Forelimb muscle (tissue), 1 donor: ENCODE results near the gene PISD. TPM values are rescaled to one million over a fixed set of nuclear protein-coding genes. Genes with fewer than 3 reads are reported as not detected.

ENCODE experiments used
- DNase-seq: peaks from one replicate; pipeline ENCODE4 v3.0.0-alpha.2; 2013; ENCODE audit warnings: low read depth
- polyA plus RNA-seq: library from polyadenylated mRNA; unstranded; fragments of 120-200 nt; gene quantifications from one replicate; pipeline ENCODE4 v1.2.1, GENCODE V29; 2013; ENCODE audit not compliant: insufficient read length

Gene PISD
- polyA plus RNA-seq, 1 donor = 16.3 TPM

GRCh38 chr22:31626427-31627150, 35.4 kb downstream of the PISD start:
- DNase-seq = no peak

DNA sequence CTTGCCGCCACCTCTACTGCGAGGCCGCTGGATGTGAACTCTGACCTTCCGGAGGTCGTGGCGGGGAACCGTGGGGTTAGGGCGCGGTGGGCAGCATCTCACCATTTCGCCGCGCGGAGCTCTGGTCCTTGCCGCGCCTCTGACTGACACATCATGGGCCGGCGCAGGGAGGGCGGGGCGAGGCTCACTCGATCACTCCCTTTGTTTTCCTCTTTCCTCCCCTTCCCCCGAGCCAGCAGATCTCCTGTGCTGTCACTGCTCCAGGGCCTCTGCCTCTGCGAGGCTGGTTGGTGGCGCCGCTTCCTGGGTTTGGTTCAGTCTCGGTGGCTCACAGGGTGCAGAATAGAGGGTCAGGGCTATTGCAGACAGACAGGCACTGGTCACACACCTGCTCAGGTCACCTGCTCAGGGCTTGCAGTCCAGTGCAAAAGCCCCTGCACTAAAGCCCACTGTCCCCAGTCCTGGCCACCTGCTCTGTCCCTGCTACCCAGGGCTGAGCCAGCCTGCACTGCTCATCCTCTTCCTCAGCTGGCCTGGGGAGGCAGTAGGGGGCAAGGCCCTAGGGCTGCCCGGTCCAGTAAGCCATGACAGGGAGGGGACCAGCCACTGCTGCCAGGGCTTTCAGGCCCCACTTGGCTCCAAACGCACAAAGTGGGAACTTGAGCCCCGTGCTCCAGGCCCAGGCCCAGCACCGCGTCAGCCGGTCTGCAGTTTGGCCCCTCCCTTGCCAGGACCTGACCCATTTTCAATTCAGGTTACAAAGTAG, 36.2 kb downstream of the PISD start:
- DNase-seq = no peak

DNA sequence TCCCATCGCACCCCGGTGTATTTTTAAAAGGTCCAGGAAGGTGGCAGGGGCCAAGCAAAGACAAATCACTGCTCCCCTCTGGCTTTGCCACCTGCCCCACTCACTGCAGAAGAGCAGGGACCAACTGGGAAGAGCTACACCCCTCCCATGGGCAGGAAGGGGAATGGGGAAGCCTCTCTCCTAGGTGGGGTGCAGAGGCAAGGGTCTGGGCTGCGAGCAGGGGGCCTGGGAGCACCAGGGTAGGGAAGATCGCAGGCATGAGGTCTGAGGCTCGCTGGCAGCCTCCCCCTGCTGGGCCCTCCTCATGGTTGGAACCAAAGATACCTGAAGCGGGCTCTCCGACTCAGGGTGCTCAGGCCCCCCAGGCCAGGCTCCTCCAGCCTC, 36.8 kb downstream of the PISD start:
- DNase-seq = no peak

- DNase-seq = no peak
Observed at GRCh38 chr22:31623592-31624304, 38.3 kb downstream of the PISD start.

DNA sequence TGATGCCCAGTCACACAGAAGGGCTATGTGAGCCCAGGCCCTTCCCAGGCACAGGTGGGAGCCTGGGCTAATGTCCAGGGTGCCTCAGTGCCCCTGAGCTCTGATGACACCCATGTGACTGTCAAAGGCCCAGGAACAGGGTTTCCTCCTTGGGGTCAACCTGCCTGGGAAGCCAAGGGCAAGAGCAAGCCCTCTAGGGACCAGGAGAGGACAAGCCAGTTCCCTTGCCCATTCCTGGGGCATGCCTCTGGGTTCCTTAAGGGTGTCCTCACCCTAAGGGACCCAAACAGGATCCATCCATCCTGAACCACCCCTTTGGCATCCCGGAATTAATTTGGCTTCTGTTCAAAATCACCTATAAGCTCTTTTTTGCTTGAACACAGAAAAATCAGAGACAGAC, 39.0 kb downstream of the PISD start:
- no peak for DNase-seq

- DNase-seq = no peak
Observed at GRCh38 chr22:31621507-31622124, 40.4 kb downstream of the PISD start.

- DNase-seq = no peak
Observed at GRCh38 chr22:31620756-31621480, 41.1 kb downstream of the PISD start.

GRCh38 chr22:31619611-31620300, 42.3 kb downstream of the PISD start:
- no peak for DNase-seq

DNA sequence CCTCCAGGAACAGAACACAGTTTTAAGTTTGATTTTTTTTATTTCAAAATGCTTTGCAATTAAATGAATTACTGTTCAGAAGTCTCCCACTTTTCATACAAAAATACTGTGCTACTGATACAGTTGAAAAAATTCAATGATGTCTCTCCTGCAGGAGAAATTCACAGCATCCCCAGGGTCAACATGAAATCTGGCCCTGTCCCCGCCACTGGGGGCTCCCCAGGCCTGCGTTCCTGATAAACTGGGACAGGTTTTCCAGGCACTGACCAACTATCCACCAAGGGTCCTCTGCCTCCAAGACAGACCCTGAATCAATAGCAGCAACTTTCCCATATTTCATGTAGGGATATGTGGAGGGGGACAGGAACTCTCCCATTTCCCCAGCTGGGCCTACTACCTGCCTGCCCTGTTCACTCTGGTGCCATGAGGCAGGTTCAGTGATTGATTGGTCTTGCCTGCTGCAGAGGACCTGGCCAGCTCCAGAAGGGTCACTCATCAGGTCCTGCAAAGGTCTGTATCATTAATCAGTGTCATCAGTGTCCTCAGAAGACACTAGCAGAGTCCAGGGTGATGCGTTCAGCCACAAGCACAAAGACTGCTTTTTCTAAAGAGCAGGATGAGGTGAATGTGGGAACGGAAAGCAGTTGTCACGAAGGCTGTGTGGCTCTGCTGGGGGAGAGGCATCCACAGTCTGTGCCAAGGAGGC, 43.4 kb downstream of the PISD start:
- no peak for DNase-seq

DNA sequence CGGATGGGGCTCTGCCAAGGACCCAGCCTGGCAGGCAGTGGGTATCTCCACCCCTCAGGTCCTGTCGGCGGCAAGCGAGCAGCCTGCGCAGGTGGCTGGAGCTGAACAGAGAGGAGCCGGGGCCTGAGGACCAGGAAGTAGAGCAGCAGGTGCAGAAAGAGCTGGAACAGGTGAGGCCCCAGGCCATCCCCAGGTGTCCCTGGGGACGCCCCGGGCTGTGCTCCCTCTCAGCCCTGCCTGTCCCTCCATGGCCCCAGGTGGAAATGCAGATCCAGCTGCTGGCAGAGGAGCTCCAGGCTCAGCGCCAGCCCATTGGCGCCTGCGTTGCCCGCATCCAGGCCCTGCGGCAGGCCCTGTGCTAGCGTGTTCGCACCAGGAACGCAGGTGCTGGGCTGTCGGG, 44.0 kb downstream of the PISD start:
- no peak for DNase-seq

DNA sequence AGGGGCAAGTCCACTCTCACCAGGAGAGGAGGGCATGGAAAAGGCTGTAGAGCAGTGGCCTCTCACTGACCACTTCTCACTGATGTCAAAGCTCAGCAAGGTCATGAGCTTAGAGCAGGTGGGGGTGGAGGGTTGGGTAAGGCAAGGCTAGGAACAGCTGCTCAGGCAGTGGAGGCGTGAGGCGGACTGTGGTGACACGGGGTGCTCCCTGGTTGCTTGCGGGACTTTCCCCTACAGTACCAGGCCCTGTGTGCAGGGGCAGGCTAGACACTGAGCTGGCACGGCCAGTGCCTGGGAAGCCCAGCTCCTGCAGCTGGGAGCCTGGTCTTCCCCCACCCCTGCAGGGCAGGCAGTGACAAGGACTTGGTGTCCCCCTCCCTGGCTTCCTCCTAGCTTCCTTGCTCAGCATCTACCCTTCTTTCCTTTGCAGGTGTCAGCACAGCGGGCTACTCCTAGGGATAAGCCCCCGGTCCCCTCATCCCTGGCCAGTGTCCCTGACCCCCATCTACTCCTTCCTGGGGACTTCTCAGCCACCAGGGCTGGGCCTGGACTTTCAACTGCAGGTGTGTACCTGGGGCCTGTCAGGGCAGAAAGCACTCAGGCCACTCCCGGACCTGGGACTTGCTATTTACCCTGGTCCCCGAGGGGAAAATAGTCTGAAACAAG, 45.6 kb downstream of the PISD start:
- no peak for DNase-seq

- DNase-seq = no peak
Observed at GRCh38 chr22:31615940-31616314, 46.1 kb downstream of the PISD start.

DNA sequence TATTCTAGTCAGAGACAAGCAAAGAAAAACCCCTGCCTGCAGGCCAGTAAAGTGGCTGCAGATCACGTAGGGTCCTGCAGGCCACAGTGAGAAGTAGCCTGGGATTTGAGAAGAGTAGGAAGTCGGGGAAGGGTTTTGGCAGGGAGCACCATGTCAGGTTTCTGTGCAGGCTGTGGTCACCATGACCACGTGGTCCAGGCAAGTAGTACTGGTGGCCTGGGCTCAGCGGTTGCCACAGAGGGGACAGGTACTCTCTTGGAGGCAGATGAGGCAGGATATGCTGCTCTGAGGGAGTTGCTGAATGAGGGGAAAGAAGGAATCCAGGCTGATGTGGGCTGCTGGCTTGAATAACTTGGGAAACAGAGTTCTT, 46.5 kb downstream of the PISD start:
- DNase-seq = no peak

- DNase-seq = no peak
Observed at GRCh38 chr22:31614781-31615490, 47.1 kb downstream of the PISD start.

DNA sequence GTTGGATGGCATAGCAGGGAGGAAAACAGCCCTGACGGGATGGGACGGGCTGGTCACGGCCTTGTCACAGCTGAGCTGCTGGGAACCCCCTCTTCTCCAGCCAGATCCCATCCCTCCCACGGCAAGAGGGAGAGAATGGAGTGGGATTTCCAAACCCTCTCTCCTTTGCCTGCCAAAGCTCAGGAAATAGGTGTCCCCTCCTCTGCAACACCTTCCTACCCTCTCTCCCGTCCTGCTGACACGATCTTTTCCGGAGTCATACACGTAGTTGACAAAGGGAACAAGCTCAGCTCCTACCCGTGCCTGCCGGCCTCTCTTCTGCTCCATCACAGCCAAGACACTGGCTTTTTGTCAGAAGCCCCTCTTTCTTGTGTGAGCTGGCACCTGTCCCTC, 48.1 kb downstream of the PISD start:
- no peak for DNase-seq

GRCh38 chr22:31613286-31613903, 48.6 kb downstream of the PISD start:
- no peak for DNase-seq

GRCh38 chr22:31612891-31613285, 49.1 kb downstream of the PISD start:
- DNase-seq = no peak

- no peak for DNase-seq
Observed at GRCh38 chr22:31611061-31611760, 50.8 kb downstream of the PISD start.
